Osteoblast (primary cell): ENCODE data around the gene LENG8. TPM values are rescaled to one million over a fixed set of nuclear protein-coding genes. Genes with fewer than 3 reads are reported as not detected.

Experiments used
- DNase-seq: peaks from one replicate; pipeline ENCODE4 v3.0.0; 2011; ENCODE audit warnings: low spot score, mixed read lengths; ENCODE audit not compliant: insufficient read length; ENCODE audit errors: missing footprints
- H2AFZ ChIP-seq: 2 replicates; pipeline ENCODE4 v1.6.0; 2011; ENCODE audit warnings: mild to moderate bottlenecking, low read length
- H3K27ac ChIP-seq: 2 replicates; pipeline ENCODE4 v1.5.1; 2011; ENCODE audit warnings: mild to moderate bottlenecking, low read depth, low read length, moderate library complexity
- H3K27me3 ChIP-seq: 2 replicates; pipeline ENCODE4 v1.6.0; 2012; ENCODE audit warnings: mild to moderate bottlenecking, control low read depth, inconsistent platforms, low read length, moderate library complexity; ENCODE audit not compliant: insufficient read depth
- H3K36me3 ChIP-seq: 2 replicates; pipeline ENCODE4 v1.5.1; 2011; ENCODE audit warnings: mild to moderate bottlenecking, low read length, control low read depth, moderate library complexity; ENCODE audit not compliant: insufficient read depth
- H3K4me1 ChIP-seq: 2 replicates; pipeline ENCODE4 v1.5.1; 2011; ENCODE audit warnings: mild to moderate bottlenecking, low read length, control low read depth, moderate library complexity; ENCODE audit not compliant: insufficient read depth
- H3K4me2 ChIP-seq: 2 replicates; pipeline ENCODE4 v1.6.0; 2011; ENCODE audit warnings: mild to moderate bottlenecking, low read length; ENCODE audit not compliant: insufficient read depth
- H3K4me3 ChIP-seq: fragments of 200-600 bp; sonication (generic); 3 replicates; pipeline ENCODE4 v1.5.1; 2012; ENCODE audit warnings: mild to moderate bottlenecking, low read length, inconsistent platforms; ENCODE audit not compliant: insufficient read depth
- H3K79me2 ChIP-seq: 2 replicates; pipeline ENCODE4 v1.6.0; 2012; ENCODE audit warnings: mild to moderate bottlenecking, low read length, control low read depth, inconsistent platforms; ENCODE audit not compliant: insufficient read depth
- H3K9me3 ChIP-seq: 2 replicates; pipeline ENCODE4 v1.5.1; 2011; ENCODE audit warnings: low read depth, low read length, control low read depth
- H4K20me1 ChIP-seq: 2 replicates; pipeline ENCODE4 v1.6.0; 2012; ENCODE audit warnings: mild to moderate bottlenecking, low read length, control low read depth; ENCODE audit not compliant: insufficient read depth
- CTCF ChIP-seq: IDR thresholded peaks from 2 replicates; pipeline ENCODE4 v1.5.1; 2011; ENCODE audit warnings: mild to moderate bottlenecking, low read depth, low read length, moderate library complexity; ENCODE audit errors: extremely low read depth
- total RNA-seq: library from RNA; depleted of rRNA; stranded (reverse); fragments of >200 nt; gene quantifications from 2 replicates; pipeline ENCODE4 v1.2.3, GENCODE V29; 2012

Gene LENG8
- total RNA-seq, 1 donor, result 42.3 TPM

GRCh38 chr19:54478677-54479266 lies 29.8 kb downstream of the LENG8 start:
- TF ChIP-seq CTCF, result peak; percentile 63
- H3K4me2 ChIP-seq, result no peak overlapping the region
- H3K36me3 ChIP-seq, result no peaks in the 10 kb centered on the region
- H3K27ac ChIP-seq, result no peak overlapping the region
- no peaks in the 10 kb centered on the region for H3K4me1 ChIP-seq
- DNase-seq, result peak; percentile 65
- peaks cover 3% of the 10 kb centered on the region for H3K27me3 ChIP-seq
- H3K9me3 ChIP-seq, result no peaks in the 10 kb centered on the region
- no peak overlapping the region for H3K4me3 ChIP-seq
- H2AFZ ChIP-seq, result no peak overlapping the region
- no peaks in the 10 kb centered on the region for H4K20me1 ChIP-seq
- no peaks in the 10 kb centered on the region for H3K79me2 ChIP-seq

- H3K27me3 ChIP-seq, result peaks cover 3% of the 10 kb centered on the region
- no peaks in the 10 kb centered on the region for H3K4me1 ChIP-seq
- H3K27ac ChIP-seq, result no peak overlapping the region
- no peaks in the 10 kb centered on the region for H4K20me1 ChIP-seq
- DNase-seq, result no peak
- TF ChIP-seq CTCF, result no peak
- H3K79me2 ChIP-seq, result no peaks in the 10 kb centered on the region
- H3K36me3 ChIP-seq, result no peaks in the 10 kb centered on the region
- no peaks in the 10 kb centered on the region for H3K9me3 ChIP-seq
- H3K4me3 ChIP-seq, result no peak overlapping the region
- no peak overlapping the region for H2AFZ ChIP-seq
- H3K4me2 ChIP-seq, result no peak overlapping the region
Measured at GRCh38 chr19:54480051-54480450, 31.1 kb downstream of the LENG8 start.

GRCh38 chr19:54481326-54481930 lies 32.4 kb downstream of the LENG8 start:
- peak; percentile 73 for TF ChIP-seq CTCF
- Histone ChIP-seq H2AFZ (no peak overlapping the region), H3K4me3 (no peak overlapping the region), H3K9me3 (no peaks in the 10 kb centered on the region), H3K79me2 (no peaks in the 10 kb centered on the region), H3K4me1 (no peaks in the 10 kb centered on the region), H3K27ac (no peak overlapping the region), H4K20me1 (no peaks in the 10 kb centered on the region), H3K4me2 (peak overlapping the region; percentile 62), H3K27me3 (peaks cover 3% of the 10 kb centered on the region), H3K36me3 (no peaks in the 10 kb centered on the region)
- DNase-seq, result peak; percentile 74

GRCh38 chr19:54482889-54483288 lies 33.9 kb downstream of the LENG8 start:
- no peaks in the 10 kb centered on the region for H3K4me1 ChIP-seq
- TF ChIP-seq CTCF, result no peak
- no peaks in the 10 kb centered on the region for H4K20me1 ChIP-seq
- H3K4me3 ChIP-seq, result no peak overlapping the region
- H3K27ac ChIP-seq, result no peak overlapping the region
- no peaks in the 10 kb centered on the region for H3K79me2 ChIP-seq
- no peak overlapping the region for H3K4me2 ChIP-seq
- no peaks in the 10 kb centered on the region for H3K9me3 ChIP-seq
- peak; percentile 68 for DNase-seq
- no peaks in the 10 kb centered on the region for H3K36me3 ChIP-seq
- no peak overlapping the region for H2AFZ ChIP-seq
- peaks cover 3% of the 10 kb centered on the region for H3K27me3 ChIP-seq
